ENCODE results near the gene TRMT13.

DNA sequence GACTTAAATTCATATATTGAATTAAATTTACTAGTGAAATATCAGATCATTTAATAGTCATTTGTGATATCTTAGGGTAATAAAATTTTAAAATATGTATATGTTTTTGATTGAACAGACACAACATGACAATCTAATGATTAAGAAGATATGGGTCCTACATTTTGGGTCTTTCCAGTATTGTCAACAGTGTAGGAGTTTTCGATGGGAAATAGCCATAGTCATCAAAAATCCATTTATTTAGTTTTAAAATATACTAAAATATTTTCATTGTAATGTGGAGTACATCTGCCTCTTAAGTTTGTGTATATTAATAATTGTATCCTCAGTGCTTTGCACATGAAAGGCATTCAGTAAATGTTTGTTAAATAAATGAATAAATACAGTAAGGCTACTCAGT, 14.0 kb downstream of the TRMT13 start:
- TF ChIP-seq, protein P1, sequence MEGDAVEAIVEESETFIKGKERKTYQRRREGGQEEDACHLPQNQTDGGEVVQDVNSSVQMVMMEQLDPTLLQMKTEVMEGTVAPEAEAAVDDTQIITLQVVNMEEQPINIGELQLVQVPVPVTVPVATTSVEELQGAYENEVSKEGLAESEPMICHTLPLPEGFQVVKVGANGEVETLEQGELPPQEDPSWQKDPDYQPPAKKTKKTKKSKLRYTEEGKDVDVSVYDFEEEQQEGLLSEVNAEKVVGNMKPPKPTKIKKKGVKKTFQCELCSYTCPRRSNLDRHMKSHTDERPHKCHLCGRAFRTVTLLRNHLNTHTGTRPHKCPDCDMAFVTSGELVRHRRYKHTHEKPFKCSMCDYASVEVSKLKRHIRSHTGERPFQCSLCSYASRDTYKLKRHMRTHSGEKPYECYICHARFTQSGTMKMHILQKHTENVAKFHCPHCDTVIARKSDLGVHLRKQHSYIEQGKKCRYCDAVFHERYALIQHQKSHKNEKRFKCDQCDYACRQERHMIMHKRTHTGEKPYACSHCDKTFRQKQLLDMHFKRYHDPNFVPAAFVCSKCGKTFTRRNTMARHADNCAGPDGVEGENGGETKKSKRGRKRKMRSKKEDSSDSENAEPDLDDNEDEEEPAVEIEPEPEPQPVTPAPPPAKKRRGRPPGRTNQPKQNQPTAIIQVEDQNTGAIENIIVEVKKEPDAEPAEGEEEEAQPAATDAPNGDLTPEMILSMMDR (IDR thresholded peaks at IDR 0.05): no peak
- TF ChIP-seq POLR2A (IDR thresholded peaks at IDR 0.05; ENCODE audit: low read depth) (no peak), POLR2AphosphoS5 (IDR thresholded peaks at IDR 0.05) (no peak)

Measured in esophagus muscularis mucosa (tissue), 3 donors.